ENCODE data around the gene EPHA1. TPM values are rescaled to one million over a fixed set of nuclear protein-coding genes. Genes with fewer than 3 reads are reported as not detected.
"Not testable (repeated sequence)": the region's sequence is repeated elsewhere in the genome, so short reads cannot be mapped to it uniquely, and the experiment has no call there.

Gene EPHA1
- total RNA-seq, 1 experiment from 2014 or later: not detected

DNA sequence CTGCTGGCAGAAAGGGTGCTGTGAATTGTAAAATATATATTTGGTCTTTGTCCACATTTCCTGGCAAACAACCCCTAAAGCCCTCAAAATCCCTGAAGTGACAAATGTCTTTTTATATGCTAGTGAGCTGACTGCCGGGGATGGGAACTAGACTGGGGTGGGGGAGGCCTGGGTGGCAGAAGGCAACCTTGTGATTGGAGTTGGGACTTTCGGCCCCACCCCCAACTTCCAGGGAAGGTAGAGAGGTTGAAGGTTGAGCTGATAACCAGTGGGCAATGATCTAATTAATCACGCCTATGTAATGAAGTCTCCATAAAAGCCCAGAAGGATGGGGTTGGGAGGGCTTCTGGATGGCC lies 2.7 kb downstream of the EPHA1 start:
- Histone ChIP-seq H3K4me1 (replicated peaks) (no peaks in the 10 kb centered on the region), H3K9me3 (replicated peaks) (no peaks in the 10 kb centered on the region), H3K27ac (no peak overlapping the region), H3K27me3 (replicated peaks) (peaks cover 8% of the 10 kb centered on the region), H3K4me3 (no peak overlapping the region), H3K36me3 (no peaks in the 10 kb centered on the region)
- DNase-seq (ENCODE audit: low read depth in 1 of 2, low spot score in 2 of 2): no peak

DNA sequence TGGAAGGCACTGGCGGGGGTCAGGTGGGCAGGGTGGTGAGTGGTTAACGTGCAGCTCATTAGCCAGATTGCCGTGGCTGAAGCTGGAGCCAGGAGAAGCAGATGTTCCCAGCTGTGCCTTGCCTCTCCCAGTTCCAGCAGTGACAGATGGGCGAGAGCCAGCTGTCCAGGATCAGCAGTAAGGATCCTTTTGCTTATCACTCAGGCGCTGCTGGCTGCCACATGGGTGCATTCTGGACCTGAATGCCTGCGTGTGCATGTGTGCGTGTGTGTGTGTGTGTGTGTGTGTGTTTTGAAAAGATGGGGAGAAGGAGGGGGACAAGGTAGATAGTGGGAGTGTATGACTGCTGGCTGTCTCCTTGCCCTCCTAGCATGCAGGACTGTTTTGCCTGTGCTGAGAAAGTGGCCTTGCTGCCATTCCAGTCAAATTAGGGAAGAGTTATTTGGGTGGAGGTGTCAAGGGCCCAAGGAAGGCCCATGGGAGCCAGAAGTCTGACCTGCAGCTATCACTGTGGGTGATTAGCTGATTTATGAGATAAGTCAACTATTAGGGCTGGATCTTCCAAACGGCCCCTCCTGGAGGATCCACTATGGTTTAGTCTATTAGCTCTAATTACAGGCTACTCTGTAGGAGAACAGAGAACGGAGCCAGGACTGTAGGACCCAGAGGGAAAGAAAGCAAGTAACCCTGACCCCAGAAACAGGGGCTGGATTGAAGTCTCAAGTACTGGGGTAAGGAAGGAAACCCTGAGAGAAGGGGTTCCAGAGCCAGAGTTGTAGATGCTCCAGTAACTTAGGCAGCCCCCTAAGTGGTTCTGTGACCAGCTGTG lies 3.3 kb downstream of the EPHA1 start:
- no peaks in the 10 kb centered on the region for H3K36me3 ChIP-seq
- DNase-seq (ENCODE audit: low read depth in 1 of 2, low spot score in 2 of 2): no peak
- H3K27ac ChIP-seq: no peak overlapping the region
- H3K4me3 ChIP-seq: no peak overlapping the region
- H3K27me3 ChIP-seq (replicated peaks): peaks cover 8% of the 10 kb centered on the region
- no peaks in the 10 kb centered on the region for H3K9me3 ChIP-seq (replicated peaks)
- H3K4me1 ChIP-seq (replicated peaks): no peaks in the 10 kb centered on the region

DNA sequence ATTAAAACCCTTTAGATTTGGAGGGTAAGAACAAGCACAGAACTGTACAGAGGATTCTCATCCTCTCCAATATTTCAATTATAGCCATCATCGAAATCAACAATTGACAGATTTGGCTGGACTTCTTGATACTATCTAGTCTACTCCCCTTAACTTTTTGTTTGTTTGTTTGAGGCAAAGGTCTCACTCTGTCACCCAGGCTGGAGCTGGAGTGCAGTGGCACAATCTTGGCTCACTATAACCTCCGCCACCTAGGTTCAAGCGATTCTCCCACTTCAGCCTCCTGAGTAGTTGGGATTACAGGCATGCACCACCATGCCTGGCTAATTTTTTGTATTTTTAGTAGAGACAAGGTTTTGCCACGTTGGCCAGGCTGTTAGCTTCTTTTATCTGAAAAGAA lies 6.4 kb downstream of the EPHA1 start:
- H3K27ac ChIP-seq; H3K9me3 ChIP-seq (replicated peaks); H3K4me1 ChIP-seq (replicated peaks); H3K4me3 ChIP-seq; DNase-seq (ENCODE audit: low read depth in 1 of 2, low spot score in 2 of 2); H3K36me3 ChIP-seq: not testable (repeated sequence)
- peaks cover 16% of the 10 kb centered on the region for H3K27me3 ChIP-seq (replicated peaks)

GRCh38 chr7:143401265-143401664 lies 7.4 kb downstream of the EPHA1 start:
- DNase-seq (ENCODE audit: low read depth in 1 of 2, low spot score in 2 of 2): no peak
- H3K4me3 ChIP-seq: no peak overlapping the region
- H3K9me3 ChIP-seq (replicated peaks): no peaks in the 10 kb centered on the region
- H3K27me3 ChIP-seq (replicated peaks): peaks cover 16% of the 10 kb centered on the region
- H3K27ac ChIP-seq: no peak overlapping the region
- no peaks in the 10 kb centered on the region for H3K36me3 ChIP-seq
- H3K4me1 ChIP-seq (replicated peaks): no peaks in the 10 kb centered on the region

DNA sequence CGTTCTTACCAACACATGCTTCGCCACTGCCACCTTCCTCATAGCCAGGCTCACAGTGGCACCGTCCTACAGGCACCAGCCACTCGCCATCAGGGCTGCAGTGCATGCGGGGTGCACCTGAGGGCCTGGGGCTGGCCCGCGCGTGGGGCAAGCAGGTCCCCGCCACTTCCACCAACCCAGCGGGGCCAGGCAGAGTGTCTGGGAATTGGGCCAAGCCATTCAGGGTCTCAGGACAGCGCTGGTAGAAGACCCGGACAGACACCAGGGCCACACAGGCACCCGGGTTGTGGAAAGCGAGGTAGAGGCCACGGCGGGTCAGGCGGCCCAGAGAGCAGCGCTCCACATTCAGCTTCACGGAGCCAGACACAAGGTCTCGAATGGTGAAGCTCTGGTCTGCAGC lies 9.0 kb downstream of the EPHA1 start:
- H3K36me3 ChIP-seq: no peaks in the 10 kb centered on the region
- no peaks in the 10 kb centered on the region for H3K4me1 ChIP-seq (replicated peaks)
- peaks cover 10% of the 10 kb centered on the region for H3K27me3 ChIP-seq (replicated peaks)
- no peak overlapping the region for H3K27ac ChIP-seq
- H3K4me3 ChIP-seq: no peak overlapping the region
- H3K9me3 ChIP-seq (replicated peaks): no peaks in the 10 kb centered on the region
- DNase-seq (ENCODE audit: low read depth in 1 of 2, low spot score in 2 of 2): no peak

DNA sequence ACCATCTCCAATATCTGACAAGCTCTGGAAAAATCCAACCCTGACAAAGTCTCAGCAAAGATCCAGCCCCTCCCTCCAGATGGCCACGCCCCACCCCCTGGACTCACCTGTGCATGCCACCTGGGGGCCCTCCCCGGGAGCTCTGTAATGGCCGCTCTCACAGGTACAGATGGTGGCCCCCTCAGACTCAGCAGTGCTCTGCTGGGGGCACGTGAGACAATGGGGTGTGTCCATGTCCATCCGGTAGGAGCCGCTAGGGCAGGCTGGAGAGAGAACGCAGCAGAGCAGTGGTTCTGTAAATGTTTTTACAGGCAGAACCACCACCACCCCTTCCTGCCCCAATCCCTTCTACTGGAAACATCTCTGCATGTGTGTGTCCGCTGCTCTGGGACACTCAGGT lies 9.5 kb downstream of the EPHA1 start:
- H3K27ac ChIP-seq: no peak overlapping the region
- no peaks in the 10 kb centered on the region for H3K9me3 ChIP-seq (replicated peaks)
- H3K36me3 ChIP-seq: no peaks in the 10 kb centered on the region
- no peaks in the 10 kb centered on the region for H3K4me1 ChIP-seq (replicated peaks)
- no peak for DNase-seq (ENCODE audit: low read depth in 1 of 2, low spot score in 2 of 2)
- H3K4me3 ChIP-seq: no peak overlapping the region
- peaks cover 7% of the 10 kb centered on the region for H3K27me3 ChIP-seq (replicated peaks)

DNA sequence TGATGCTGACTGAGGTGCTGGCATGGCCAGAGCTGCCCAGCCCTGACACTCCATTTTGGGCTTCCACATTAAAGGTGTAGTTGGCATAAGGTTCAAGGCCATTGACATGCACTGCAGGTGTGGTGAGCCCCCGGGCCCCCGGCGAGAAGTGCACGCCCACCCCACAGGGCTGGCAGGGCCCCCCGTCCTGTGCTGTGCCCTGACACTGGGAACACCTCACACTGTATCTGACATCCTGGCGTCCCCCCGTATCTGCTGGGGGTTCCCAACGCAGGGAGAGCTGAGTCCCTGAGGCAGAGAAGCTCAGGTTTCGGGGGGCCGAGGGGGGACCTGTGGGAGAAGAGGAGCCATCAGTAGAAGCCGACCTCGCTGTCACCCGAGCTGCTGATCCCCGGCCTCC lies 10.0 kb downstream of the EPHA1 start:
- Histone ChIP-seq H3K9me3 (replicated peaks) (no peaks in the 10 kb centered on the region), H3K27me3 (replicated peaks) (peaks cover 7% of the 10 kb centered on the region), H3K4me3 (no peak overlapping the region), H3K36me3 (no peaks in the 10 kb centered on the region), H3K4me1 (replicated peaks) (no peaks in the 10 kb centered on the region), H3K27ac (no peak overlapping the region)
- no peak for DNase-seq (ENCODE audit: low read depth in 1 of 2, low spot score in 2 of 2)

GRCh38 chr7:143397710-143398530 lies 10.7 kb downstream of the EPHA1 start:
- H3K9me3 ChIP-seq (replicated peaks): no peaks in the 10 kb centered on the region
- H3K4me1 ChIP-seq (replicated peaks): no peaks in the 10 kb centered on the region
- peaks cover 7% of the 10 kb centered on the region for H3K27me3 ChIP-seq (replicated peaks)
- no peak for DNase-seq (ENCODE audit: low read depth in 1 of 2, low spot score in 2 of 2)
- H3K4me3 ChIP-seq: no peak overlapping the region
- no peak overlapping the region for H3K27ac ChIP-seq
- peaks cover 6% of the 10 kb centered on the region for H3K36me3 ChIP-seq

DNA sequence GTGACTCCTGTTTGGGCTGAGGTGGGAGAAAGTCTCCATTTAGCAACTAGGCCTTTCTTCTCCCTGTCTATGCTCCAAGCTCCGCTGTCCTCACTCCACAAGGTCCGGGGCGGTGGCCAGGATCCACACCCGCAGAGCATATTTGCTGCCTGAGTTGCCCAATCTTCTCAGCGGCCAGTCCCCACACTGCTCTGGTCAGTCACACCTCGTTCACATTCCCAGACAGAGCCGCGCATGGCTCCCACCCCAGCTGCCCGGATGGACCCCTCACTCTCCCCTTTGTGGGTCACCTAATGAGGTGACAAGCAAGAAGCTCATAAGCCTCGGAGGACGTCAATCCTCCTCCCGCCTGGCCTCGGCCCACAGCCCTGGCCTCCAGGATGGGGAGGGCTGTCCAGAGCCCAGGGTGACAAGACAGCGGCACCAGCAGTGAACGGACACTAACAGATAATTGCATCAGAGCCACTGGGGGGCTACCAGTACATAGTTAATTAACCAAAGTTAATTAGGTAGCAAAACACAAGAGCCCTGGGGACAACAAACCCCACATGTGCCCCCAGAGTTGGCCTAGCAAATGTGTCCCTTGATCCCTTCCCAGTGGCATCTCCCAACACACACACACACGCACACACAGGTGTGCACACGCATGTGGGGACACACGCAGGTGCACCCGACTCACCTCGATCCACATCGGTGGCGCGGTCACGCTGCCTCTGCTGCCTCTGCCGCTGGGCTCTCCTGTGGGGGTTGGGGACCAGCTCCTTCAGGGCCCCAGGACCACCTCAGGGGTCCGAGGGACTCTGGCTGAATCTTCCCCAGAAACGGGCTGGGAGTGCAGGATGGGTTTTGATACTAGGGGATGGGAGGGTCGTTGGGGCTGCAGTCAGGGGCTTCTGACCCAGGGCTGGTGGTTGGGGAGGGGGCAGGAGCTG lies 11.8 kb downstream of the EPHA1 start:
- Histone ChIP-seq H3K9me3 (replicated peaks) (no peaks in the 10 kb centered on the region), H3K4me1 (replicated peaks) (peaks cover 2% of the 10 kb centered on the region), H3K27me3 (replicated peaks) (peaks cover 7% of the 10 kb centered on the region; the same call in 1 of the 2 replicates), H3K4me3 (no peak overlapping the region), H3K36me3 (peaks cover 16% of the 10 kb centered on the region), H3K27ac (no peak overlapping the region)
- DNase-seq (ENCODE audit: low read depth in 1 of 2, low spot score in 2 of 2): no peak

- Histone ChIP-seq H3K4me3 (no peak overlapping the region), H3K9me3 (replicated peaks) (no peaks in the 10 kb centered on the region), H3K27ac (no peak overlapping the region), H3K36me3 (peaks cover 23% of the 10 kb centered on the region), H3K4me1 (replicated peaks) (peaks cover 9% of the 10 kb centered on the region), H3K27me3 (replicated peaks) (peaks cover 7% of the 10 kb centered on the region; the same call in 1 of the 2 replicates)
- DNase-seq (ENCODE audit: low read depth in 1 of 2, low spot score in 2 of 2): no peak
Measured at GRCh38 chr7:143396182-143396581, 12.5 kb downstream of the EPHA1 start.

GRCh38 chr7:143395187-143396149 lies 13.2 kb downstream of the EPHA1 start:
- Histone ChIP-seq H3K36me3 (peaks cover 30% of the 10 kb centered on the region), H3K27me3 (replicated peaks) (peaks cover 7% of the 10 kb centered on the region; the same call in 1 of the 2 replicates), H3K27ac (no peak overlapping the region), H3K9me3 (replicated peaks) (no peaks in the 10 kb centered on the region), H3K4me1 (replicated peaks) (peaks cover 9% of the 10 kb centered on the region), H3K4me3 (no peak overlapping the region)
- no peak for DNase-seq (ENCODE audit: low read depth in 1 of 2, low spot score in 2 of 2)

GRCh38 chr7:143394777-143395176 lies 13.9 kb downstream of the EPHA1 start:
- peaks cover 37% of the 10 kb centered on the region for H3K36me3 ChIP-seq
- peaks cover 9% of the 10 kb centered on the region for H3K4me1 ChIP-seq (replicated peaks)
- H3K27ac ChIP-seq: no peak overlapping the region
- peaks cover 2% of the 10 kb centered on the region; the same call in 1 of the 2 replicates for H3K27me3 ChIP-seq (replicated peaks)
- no peak overlapping the region for H3K4me3 ChIP-seq
- H3K9me3 ChIP-seq (replicated peaks): no peaks in the 10 kb centered on the region
- DNase-seq (ENCODE audit: low read depth in 1 of 2, low spot score in 2 of 2): no peak

Measured in SJSA1 (cell line).